ENCODE data around the gene RPP30.

- no peak for TF ChIP-seq CTCF (IDR thresholded peaks at IDR 0.05; ENCODE audit: low read length)
- no peak for TF ChIP-seq EZH2 (IDR thresholded peaks at IDR 0.05; ENCODE audit: borderline replicate concordance, low read length)
Measured at GRCh38 chr10:90822508-90822907, 49.3 kb upstream of the RPP30 start.
